CD4-positive, alpha-beta memory T cell (primary cell): ENCODE measurements around the gene RTCA. TPM values are rescaled to one million over a fixed set of nuclear protein-coding genes. Genes with fewer than 3 reads are reported as not detected.

Experiments used
- CTCF ChIA-PET: fragments of 350-600 bp; sonication (Branson Sonifier 250); formaldehyde crosslinking; loops from one replicate; lab custom pipeline; 2021; ENCODE audit warnings: inconsistent platforms; ENCODE audit not compliant: partially characterized antibody; lab: Charles Lee
- POLR2A ChIA-PET: fragments of 350-600 bp; sonication (Branson Sonifier 250); formaldehyde crosslinking; loops from one replicate; lab custom pipeline; 2021; ENCODE audit not compliant: partially characterized antibody; lab: Charles Lee
- DNase-seq, 5 donors: peaks; one replicate each; pipeline versions ENCODE4 v3.0.0 to v3.0.0-alpha.2; 2020 to 2022; ENCODE audit warnings: mixed read lengths in 1 of 5
- H3K27ac ChIP-seq: one replicate; pipeline ENCODE4 v1.7.0; 2013; ENCODE audit warnings: low read depth, low read length
- H3K27me3 ChIP-seq: 2 replicates; pipeline ENCODE4 v1.7.0; 2013; ENCODE audit warnings: mild to moderate bottlenecking, low read length, moderate library complexity; ENCODE audit not compliant: insufficient read depth
- H3K36me3 ChIP-seq: 2 replicates; pipeline ENCODE4 v1.7.0; 2013; ENCODE audit warnings: mild to moderate bottlenecking, low read length, moderate library complexity; ENCODE audit not compliant: insufficient read depth
- H3K4me1 ChIP-seq: 2 replicates; pipeline ENCODE4 v1.7.0; 2013; ENCODE audit warnings: mild to moderate bottlenecking, low read length, moderate library complexity; ENCODE audit not compliant: insufficient read depth
- H3K4me3 ChIP-seq, 2 donors: one replicate each; pipeline ENCODE4 v1.7.0; 2013; ENCODE audit warnings: low read length in 2 of 2, mild to moderate bottlenecking in 1 of 2
- H3K9me3 ChIP-seq, 2 donors: one replicate each; pipeline ENCODE4 v1.7.0; 2013; ENCODE audit warnings: low read length in 2 of 2, control low read depth in 1 of 2; ENCODE audit not compliant: control insufficient read depth in 1 of 2
- H3K27ac Mint-ChIP-seq, 7 donors: one replicate each; pipeline ENCODE4 v1.8.0; 2020 to 2021; ENCODE audit warnings: mixed read lengths in 7 of 7, mild to moderate bottlenecking in 6 of 7, inconsistent platforms in 3 of 7, moderate library complexity in 3 of 7
- H3K27me3 Mint-ChIP-seq, 2 donors: one replicate each; pipeline ENCODE4 v1.8.0; 2020 to 2021; ENCODE audit warnings: mixed read lengths in 2 of 2
- H3K36me3 Mint-ChIP-seq, 2 donors: one replicate each; pipeline ENCODE4 v1.8.0; 2020 to 2021; ENCODE audit warnings: mixed read lengths in 2 of 2, inconsistent platforms in 1 of 2, mild to moderate bottlenecking in 1 of 2
- H3K4me1 Mint-ChIP-seq, 4 donors: one replicate each; pipeline ENCODE4 v1.8.0; 2020 to 2021; ENCODE audit warnings: mixed read lengths in 4 of 4, mild to moderate bottlenecking in 1 of 4
- H3K4me3 Mint-ChIP-seq, 8 donors: one replicate each; pipeline ENCODE4 v1.8.0; 2020 to 2021; ENCODE audit warnings: mixed read lengths in 8 of 8, mild to moderate bottlenecking in 7 of 8, moderate library complexity in 6 of 8, inconsistent platforms in 3 of 8
- H3K9me3 Mint-ChIP-seq, 8 donors: one replicate each; pipeline ENCODE4 v1.8.0; 2020 to 2021; ENCODE audit warnings: mixed read lengths in 8 of 8, mild to moderate bottlenecking in 5 of 8, inconsistent platforms in 3 of 8, moderate library complexity in 1 of 8
- intact Hi-C: fragments of 100-400 bp; cut with micrococcal nuclease; formaldehyde crosslinking; loops from one replicate; pipeline ENCODE4 v1.15.1; 2023
- polyA plus RNA-seq, 2 donors: library from polyadenylated mRNA; unstranded; fragments of 300-500 nt; fragmentation: Illumina TruSeq; gene quantifications; one replicate each; pipeline ENCODE4 v1.2.3, GENCODE V29; 2021
- total RNA-seq, 2 experiments: library from RNA; stranded (reverse); gene quantifications; one replicate each; pipeline ENCODE4 v1.2.3, GENCODE V29; 2021

RTCA gene
- total and polyA plus RNA-seq, 4 experiments from 2014 or later, result 19.0 to 41.4 (median 32.2) TPM

DNA sequence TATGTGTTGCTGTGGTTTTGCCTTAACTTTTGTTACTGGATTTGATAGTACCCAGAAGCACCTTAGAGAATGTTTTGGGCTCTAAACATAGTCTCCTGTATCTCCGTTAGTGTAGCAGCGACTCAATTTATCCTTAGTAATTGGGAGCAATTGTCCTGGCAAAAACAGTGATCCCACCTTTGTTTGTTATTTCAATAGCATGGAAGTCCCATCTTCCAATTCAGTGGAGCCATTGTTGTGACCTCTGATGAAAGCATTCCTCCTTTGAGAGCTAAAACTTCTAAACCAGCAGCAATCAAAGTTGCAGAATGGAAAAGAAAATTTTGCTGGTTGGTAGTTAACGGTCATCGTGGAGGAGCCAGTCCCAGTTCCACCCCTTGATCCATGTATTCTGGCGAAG, 34.7 kb downstream of the RTCA start:
- no peaks in the 10 kb centered on the region for H3K36me3 ChIP-seq
- no peaks in the 10 kb centered on the region for H3K4me1 ChIP-seq
- CTCF ChIA-PET, result interaction anchor here (1.0 kb wide), 1 partner anchor 85 kb away, joined by 3 read pairs; no protein-coding TSS in a partner anchor
- Mint-ChIP-seq H3K9me3 (peaks cover 0 to 4% (median 0%) of the 10 kb centered on the region in 8 donors), H3K4me1 (peaks cover 5 to 7% (median 6%) of the 10 kb centered on the region in 4 donors), H3K27ac (peak overlapping the region in 1 of 7 donors; percentile 77), H3K27me3 (no peaks in the 10 kb centered on the region), H3K36me3 (peaks cover 4 to 6% of the 10 kb centered on the region in 2 donors), H3K4me3 (no peak overlapping the region)
- no peaks in the 10 kb centered on the region for H3K27me3 ChIP-seq
- DNase-seq, result no peak
- no peak overlapping the region for H3K27ac ChIP-seq
- H3K9me3 ChIP-seq, result no peaks in the 10 kb centered on the region
- H3K4me3 ChIP-seq, result no peak overlapping the region
- POLR2A ChIA-PET, result interaction anchor here (0.7 kb wide), 1 partner anchor 139 kb away, joined by 3 read pairs; no protein-coding TSS in a partner anchor
- intact Hi-C loops, result no loop called here

DNA sequence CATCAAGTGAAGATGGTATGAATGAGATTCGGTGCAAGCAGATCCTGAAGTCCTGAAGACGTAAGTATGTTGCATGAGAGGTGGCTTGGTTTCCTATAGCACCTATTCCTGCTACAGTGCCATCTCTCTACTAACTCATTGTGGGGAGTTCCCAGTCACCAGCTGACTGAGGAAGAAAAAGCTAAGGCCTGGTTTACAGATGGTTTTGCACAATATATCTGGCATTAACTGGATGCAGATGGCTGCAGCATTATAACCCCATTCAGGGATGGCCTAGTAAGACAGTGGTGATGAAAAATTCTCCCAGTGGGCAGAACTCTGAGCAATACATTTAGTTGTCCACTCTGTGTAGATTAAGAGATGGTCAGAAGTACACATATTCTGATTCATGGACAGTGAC, 36.7 kb downstream of the RTCA start:
- H3K9me3 Mint-ChIP-seq, result peaks cover 0 to 2% (median 0%) of the 10 kb centered on the region in 8 donors
- peaks cover 13 to 20% (median 16%) of the 10 kb centered on the region in 4 donors for H3K4me1 Mint-ChIP-seq
- intact Hi-C loops, result no loop called here
- H3K27me3 Mint-ChIP-seq, result no peaks in the 10 kb centered on the region
- Histone ChIP-seq H3K27ac (no peak overlapping the region), H3K27me3 (no peaks in the 10 kb centered on the region), H3K4me1 (peaks cover 7% of the 10 kb centered on the region), H3K9me3 (no peaks in the 10 kb centered on the region), H3K4me3 (no peak overlapping the region), H3K36me3 (no peaks in the 10 kb centered on the region)
- ChIA-PET CTCF (no interaction called here), POLR2A (no interaction called here)
- H3K36me3 Mint-ChIP-seq, result peaks cover 0 to 1% of the 10 kb centered on the region in 2 donors
- no peak overlapping the region for H3K4me3 Mint-ChIP-seq
- no peak overlapping the region for H3K27ac Mint-ChIP-seq
- no peak for DNase-seq

DNA sequence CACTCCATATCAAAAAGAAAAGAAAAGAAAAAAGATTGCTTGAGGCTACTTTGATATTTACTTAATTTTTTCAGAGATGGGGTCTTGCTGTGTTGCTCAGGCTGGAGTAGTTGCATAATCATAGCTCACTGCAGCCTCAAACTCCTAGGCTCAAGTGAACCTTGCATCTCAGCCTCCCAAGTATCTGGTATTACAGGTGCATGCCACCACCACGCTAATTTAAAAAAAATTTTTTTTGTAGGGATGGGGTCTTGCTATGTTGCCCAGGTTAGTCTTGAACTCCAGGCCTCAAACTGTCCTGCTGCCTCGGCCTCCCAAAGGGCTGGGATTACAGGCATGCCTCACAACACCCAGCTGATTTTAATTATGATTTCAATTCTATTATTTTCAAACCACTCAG, 38.2 kb downstream of the RTCA start:
- Mint-ChIP-seq H3K4me3 (no peak overlapping the region), H3K36me3 (no peaks in the 10 kb centered on the region), H3K4me1 (peaks cover 11 to 21% (median 15%) of the 10 kb centered on the region in 4 donors), H3K27ac (no peak overlapping the region), H3K9me3 (peaks cover 0 to 3% (median 0%) of the 10 kb centered on the region in 8 donors), H3K27me3 (no peaks in the 10 kb centered on the region)
- Histone ChIP-seq H3K9me3 (no peaks in the 10 kb centered on the region), H3K4me3 (no peak overlapping the region), H3K27ac (no peak overlapping the region), H3K27me3 (no peaks in the 10 kb centered on the region), H3K36me3 (no peaks in the 10 kb centered on the region), H3K4me1 (peaks cover 7% of the 10 kb centered on the region)
- no peak for DNase-seq
- intact Hi-C loops, result no loop called here
- ChIA-PET CTCF (no interaction called here), POLR2A (no interaction called here)

DNA sequence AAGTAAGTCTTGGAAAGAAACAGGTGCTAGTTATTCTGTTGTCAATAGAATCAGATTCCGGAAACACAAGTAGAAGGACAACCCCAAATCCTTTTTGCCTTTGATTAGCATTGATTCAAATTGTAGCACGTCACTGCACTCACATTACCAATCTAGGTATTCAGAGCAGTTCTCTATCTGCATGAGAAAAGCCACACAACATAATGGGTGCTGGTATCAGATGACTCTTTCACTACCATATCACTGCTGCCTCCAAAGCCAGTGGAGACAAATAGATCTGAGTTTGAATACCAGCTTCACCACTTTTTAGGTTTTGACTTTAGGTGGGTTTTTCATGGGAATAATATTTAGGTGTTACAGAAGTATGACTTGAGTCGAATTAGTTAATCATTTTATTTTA, 38.9 kb downstream of the RTCA start:
- peaks cover 0 to 9% (median 5%) of the 10 kb centered on the region in 8 donors for H3K9me3 Mint-ChIP-seq
- Histone ChIP-seq H3K4me1 (peaks cover 7% of the 10 kb centered on the region), H3K9me3 (no peaks in the 10 kb centered on the region), H3K4me3 (no peak overlapping the region), H3K27me3 (no peaks in the 10 kb centered on the region), H3K36me3 (no peaks in the 10 kb centered on the region), H3K27ac (no peak overlapping the region)
- no peaks in the 10 kb centered on the region for H3K27me3 Mint-ChIP-seq
- no peak overlapping the region for H3K4me3 Mint-ChIP-seq
- intact Hi-C loops, result no loop called here
- ChIA-PET CTCF (no interaction called here), POLR2A (no interaction called here)
- H3K4me1 Mint-ChIP-seq, result peaks cover 8 to 14% (median 11%) of the 10 kb centered on the region in 4 donors
- no peak for DNase-seq
- no peaks in the 10 kb centered on the region for H3K36me3 Mint-ChIP-seq
- H3K27ac Mint-ChIP-seq, result no peak overlapping the region

DNA sequence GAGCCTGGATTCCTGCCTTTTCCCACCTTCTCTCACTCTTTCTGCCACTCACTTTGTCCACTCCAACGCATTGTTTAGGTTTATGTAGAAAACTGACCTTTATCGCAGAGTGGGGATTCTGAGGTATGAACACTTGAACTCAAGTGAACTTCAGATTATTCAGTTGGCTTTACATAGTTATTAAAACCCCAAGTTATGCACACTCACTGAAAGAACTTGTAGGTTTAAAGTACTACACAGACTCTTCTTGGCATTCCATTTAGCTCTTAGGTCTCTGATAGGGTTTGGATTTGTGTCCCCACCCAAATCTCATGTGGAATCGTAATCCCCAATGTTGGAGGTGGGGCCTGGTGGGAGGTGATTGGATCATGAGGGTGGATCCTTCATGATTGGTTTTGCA, 39.9 kb downstream of the RTCA start:
- H3K9me3 ChIP-seq, result no peaks in the 10 kb centered on the region
- intact Hi-C loops, result no loop called here
- CTCF ChIA-PET, result no interaction called here
- H3K36me3 ChIP-seq, result no peaks in the 10 kb centered on the region
- Mint-ChIP-seq H3K36me3 (peaks cover 0 to 1% of the 10 kb centered on the region in 2 donors), H3K27ac (no peak overlapping the region), H3K27me3 (no peaks in the 10 kb centered on the region), H3K4me3 (no peak overlapping the region), H3K9me3 (peaks cover 0 to 13% (median 7%) of the 10 kb centered on the region in 8 donors), H3K4me1 (peaks cover 8 to 13% (median 11%) of the 10 kb centered on the region in 4 donors)
- POLR2A ChIA-PET, result no interaction called here
- H3K4me1 ChIP-seq, result peaks cover 7% of the 10 kb centered on the region
- H3K27ac ChIP-seq, result no peak overlapping the region
- H3K27me3 ChIP-seq, result no peaks in the 10 kb centered on the region
- DNase-seq, result no peak
- no peak overlapping the region for H3K4me3 ChIP-seq

DNA sequence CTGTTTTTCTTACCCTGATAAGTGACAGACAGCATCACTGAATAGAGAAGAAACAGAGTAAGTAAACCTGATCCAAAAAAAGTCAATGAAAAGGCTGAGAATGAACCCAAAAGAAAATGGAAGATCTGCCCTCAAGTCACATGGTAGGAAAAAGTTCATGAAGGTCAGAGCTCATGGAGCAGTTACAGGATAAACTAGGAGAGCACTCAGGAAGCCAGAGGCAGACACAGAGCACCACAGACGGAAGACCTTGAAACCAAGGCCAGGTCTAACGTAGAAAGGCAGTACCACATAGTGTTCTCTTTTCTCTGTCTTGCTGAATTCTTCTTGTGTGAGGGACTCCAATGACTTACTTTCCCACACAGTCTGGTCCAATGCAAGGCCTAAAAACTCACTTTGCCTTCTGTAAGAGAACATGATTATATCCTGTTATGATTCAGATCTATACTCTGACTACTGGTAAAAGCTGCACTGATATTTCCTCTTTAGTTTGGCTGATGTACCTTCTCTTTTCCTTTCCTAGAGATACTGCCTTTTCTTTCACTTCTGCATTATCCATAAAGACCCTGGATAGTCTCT, 40.8 kb downstream of the RTCA start:
- ChIA-PET POLR2A (no interaction called here), CTCF (no interaction called here)
- intact Hi-C loops, result no loop called here
- Histone ChIP-seq H3K27ac (no peak overlapping the region), H3K36me3 (no peaks in the 10 kb centered on the region), H3K4me3 (no peak overlapping the region), H3K27me3 (no peaks in the 10 kb centered on the region), H3K9me3 (no peaks in the 10 kb centered on the region), H3K4me1 (peaks cover 7% of the 10 kb centered on the region)
- Mint-ChIP-seq H3K9me3 (peaks cover 0 to 16% (median 8%) of the 10 kb centered on the region in 8 donors), H3K27me3 (no peaks in the 10 kb centered on the region), H3K4me1 (peaks cover 8 to 13% (median 11%) of the 10 kb centered on the region in 4 donors), H3K4me3 (peak overlapping the region in 5 of 8 donors; percentile 2 to 45 (median 39)), H3K36me3 (peaks cover 0 to 1% of the 10 kb centered on the region in 2 donors), H3K27ac (peak overlapping the region in 6 of 7 donors; percentile 17 to 88 (median 39))
- DNase-seq, result no peak

DNA sequence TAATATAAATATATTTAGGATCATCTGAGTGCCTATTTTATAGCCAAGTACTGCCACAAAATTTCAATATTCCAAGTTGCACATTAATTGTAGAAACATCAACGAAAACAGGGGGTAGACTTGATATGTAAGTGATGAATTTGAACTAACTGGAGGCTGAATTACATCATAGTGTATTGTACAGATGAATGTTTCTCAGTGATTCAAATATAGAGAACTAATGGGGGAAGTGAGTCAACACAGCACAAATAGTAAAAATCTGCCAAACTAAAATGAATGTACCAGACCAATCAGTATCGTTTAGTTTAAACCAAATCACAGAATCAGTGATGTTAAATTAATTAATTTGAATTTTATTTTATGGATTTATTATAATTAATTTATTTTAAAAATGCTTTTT, 42.8 kb downstream of the RTCA start:
- H3K4me3 ChIP-seq, result no peak overlapping the region
- POLR2A ChIA-PET, result no interaction called here

More for the DNA sequence above, 42.8 kb downstream of the RTCA start:
- H3K27me3 Mint-ChIP-seq, result no peaks in the 10 kb centered on the region
- H3K9me3 Mint-ChIP-seq, result peaks cover 0 to 16% (median 8%) of the 10 kb centered on the region in 8 donors
- H3K36me3 ChIP-seq, result no peaks in the 10 kb centered on the region
- peaks cover 7% of the 10 kb centered on the region for H3K4me1 ChIP-seq
- CTCF ChIA-PET, result interaction anchor here (0.8 kb wide), 1 partner anchor 17 kb away, joined by 3 read pairs; no protein-coding TSS in a partner anchor
- intact Hi-C loops, result no loop called here
- H3K27me3 ChIP-seq, result no peaks in the 10 kb centered on the region
- H3K4me3 Mint-ChIP-seq, result no peak overlapping the region
- peaks cover 0 to 1% of the 10 kb centered on the region in 2 donors for H3K36me3 Mint-ChIP-seq
- H3K4me1 Mint-ChIP-seq, result peaks cover 8 to 13% (median 11%) of the 10 kb centered on the region in 4 donors
- no peak overlapping the region for H3K27ac ChIP-seq
- H3K9me3 ChIP-seq, result no peaks in the 10 kb centered on the region
- H3K27ac Mint-ChIP-seq, result no peak overlapping the region
- no peak for DNase-seq
